Lower leg skin (tissue), 3 donors: ENCODE measurements around the gene TRIM42.

ENCODE experiments used
- POLR2A ChIP-seq, 2 donors: fragments of 450-650 bp; IDR thresholded peaks; one replicate each; pipeline ENCODE4 v1.6.1; 2016 to 2017; ENCODE audit warnings: antibody characterized with exemption in 2 of 2, mild to moderate bottlenecking in 1 of 2, moderate library complexity in 1 of 2
- TF ChIP-seq, protein P1 (sequence below), 3 donors: fragments of 450-650 bp; IDR thresholded peaks; one replicate each; pipeline ENCODE4 v1.5.1; 2016; ENCODE audit warnings: antibody characterized with exemption in 3 of 3, mild to moderate bottlenecking in 3 of 3, moderate library complexity in 2 of 3

- no peak for TF ChIP-seq POLR2A (IDR thresholded peaks at IDR 0.05)
- TF ChIP-seq, protein P1, sequence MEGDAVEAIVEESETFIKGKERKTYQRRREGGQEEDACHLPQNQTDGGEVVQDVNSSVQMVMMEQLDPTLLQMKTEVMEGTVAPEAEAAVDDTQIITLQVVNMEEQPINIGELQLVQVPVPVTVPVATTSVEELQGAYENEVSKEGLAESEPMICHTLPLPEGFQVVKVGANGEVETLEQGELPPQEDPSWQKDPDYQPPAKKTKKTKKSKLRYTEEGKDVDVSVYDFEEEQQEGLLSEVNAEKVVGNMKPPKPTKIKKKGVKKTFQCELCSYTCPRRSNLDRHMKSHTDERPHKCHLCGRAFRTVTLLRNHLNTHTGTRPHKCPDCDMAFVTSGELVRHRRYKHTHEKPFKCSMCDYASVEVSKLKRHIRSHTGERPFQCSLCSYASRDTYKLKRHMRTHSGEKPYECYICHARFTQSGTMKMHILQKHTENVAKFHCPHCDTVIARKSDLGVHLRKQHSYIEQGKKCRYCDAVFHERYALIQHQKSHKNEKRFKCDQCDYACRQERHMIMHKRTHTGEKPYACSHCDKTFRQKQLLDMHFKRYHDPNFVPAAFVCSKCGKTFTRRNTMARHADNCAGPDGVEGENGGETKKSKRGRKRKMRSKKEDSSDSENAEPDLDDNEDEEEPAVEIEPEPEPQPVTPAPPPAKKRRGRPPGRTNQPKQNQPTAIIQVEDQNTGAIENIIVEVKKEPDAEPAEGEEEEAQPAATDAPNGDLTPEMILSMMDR (IDR thresholded peaks at IDR 0.05) = no peak
These were observed 59.1 kb downstream of the TRIM42 start for GRCh38 chr3:140736863-140737460.
